WERI-Rb-1 (cell line): ENCODE results near the gene P2RY13.

Experiments used
- DNase-seq: peaks from one replicate; pipeline ENCODE4 v3.0.0-alpha.2; 2020
- H3K27ac ChIP-seq: fragments of 250-450 bp; sonication (Bioruptor Pico); 2 replicates; pipeline ENCODE4 v1.5.1; 2020; ENCODE audit warnings: mild to moderate bottlenecking, moderate library complexity
- H3K27me3 ChIP-seq: fragments of 250-450 bp; sonication (Bioruptor Pico); 2 replicates; pipeline ENCODE4 v1.5.1; 2021; ENCODE audit warnings: mild to moderate bottlenecking, low read depth, moderate library complexity; ENCODE audit not compliant: insufficient read depth, severe bottlenecking
- H3K36me3 ChIP-seq: fragments of 250-450 bp; sonication (Bioruptor Pico); 2 replicates; pipeline ENCODE4 v1.5.1; 2020; ENCODE audit warnings: mild to moderate bottlenecking, moderate library complexity
- H3K4me3 ChIP-seq: 2 replicates; pipeline ENCODE4 v1.5.1; 2011; ENCODE audit warnings: low read depth, mild to moderate bottlenecking, control low read depth, low read length
- H3K9me3 ChIP-seq: fragments of 250-450 bp; sonication (Bioruptor Pico); 2 replicates; pipeline ENCODE4 v1.5.1; 2021; ENCODE audit warnings: mild to moderate bottlenecking, moderate library complexity; ENCODE audit not compliant: severe bottlenecking
- CTCF ChIP-seq: IDR thresholded peaks from 2 replicates; pipeline ENCODE4 v1.5.1; 2011; ENCODE audit warnings: low read depth, mild to moderate bottlenecking, control low read depth, inconsistent platforms, low read length

The P2RY13 gene

GRCh38 chr3:151293127-151293526 is 36.2 kb downstream of the P2RY13 start:
- Histone ChIP-seq H3K36me3 (no peaks in the 10 kb centered on the region), H3K4me3 (no peak overlapping the region), H3K9me3 (no peaks in the 10 kb centered on the region), H3K27me3 (no peaks in the 10 kb centered on the region), H3K27ac (no peak overlapping the region)
- no peak for TF ChIP-seq CTCF
- no peak for DNase-seq

- no peak overlapping the region for H3K4me3 ChIP-seq
- H3K9me3 ChIP-seq = no peaks in the 10 kb centered on the region
- H3K27ac ChIP-seq = no peak overlapping the region
- H3K27me3 ChIP-seq = no peaks in the 10 kb centered on the region
- TF ChIP-seq CTCF = no peak
- DNase-seq = no peak
- no peaks in the 10 kb centered on the region for H3K36me3 ChIP-seq
Observed at GRCh38 chr3:151290673-151291072, 38.7 kb downstream of the P2RY13 start.

DNA sequence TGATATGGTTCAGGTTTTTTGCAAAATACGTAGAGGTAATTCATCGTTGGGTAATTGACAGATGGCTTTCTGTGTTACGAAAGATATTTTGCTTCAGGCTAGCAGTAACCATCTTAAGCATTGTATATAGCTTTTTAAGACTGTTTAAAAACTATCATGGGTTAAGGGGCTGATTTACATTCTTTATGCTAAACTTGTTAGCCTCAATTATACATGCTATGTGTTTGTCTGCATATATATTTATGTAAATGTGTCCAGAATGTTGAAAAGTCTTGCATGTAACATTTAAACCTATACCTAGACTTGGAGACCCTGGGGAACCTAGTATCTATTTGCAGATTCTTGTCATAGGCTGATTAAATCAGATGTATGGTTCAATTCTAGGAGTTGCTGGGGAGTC is 39.9 kb downstream of the P2RY13 start:
- Histone ChIP-seq H3K36me3 (no peaks in the 10 kb centered on the region), H3K9me3 (no peaks in the 10 kb centered on the region), H3K4me3 (no peak overlapping the region), H3K27ac (no peak overlapping the region), H3K27me3 (no peaks in the 10 kb centered on the region)
- no peak for TF ChIP-seq CTCF
- DNase-seq = no peak

GRCh38 chr3:151285940-151286339 is 43.4 kb downstream of the P2RY13 start:
- no peaks in the 10 kb centered on the region for H3K36me3 ChIP-seq
- H3K9me3 ChIP-seq = no peaks in the 10 kb centered on the region
- no peak overlapping the region for H3K27ac ChIP-seq
- no peak overlapping the region for H3K4me3 ChIP-seq
- no peak for DNase-seq
- H3K27me3 ChIP-seq = no peaks in the 10 kb centered on the region
- TF ChIP-seq CTCF = no peak

- no peak for DNase-seq
- H3K4me3 ChIP-seq = no peak overlapping the region
- no peaks in the 10 kb centered on the region for H3K9me3 ChIP-seq
- no peak for TF ChIP-seq CTCF
- H3K36me3 ChIP-seq = no peaks in the 10 kb centered on the region
- H3K27me3 ChIP-seq = no peaks in the 10 kb centered on the region
- no peak overlapping the region for H3K27ac ChIP-seq
Observed at GRCh38 chr3:151283907-151284461, 45.4 kb downstream of the P2RY13 start.

DNA sequence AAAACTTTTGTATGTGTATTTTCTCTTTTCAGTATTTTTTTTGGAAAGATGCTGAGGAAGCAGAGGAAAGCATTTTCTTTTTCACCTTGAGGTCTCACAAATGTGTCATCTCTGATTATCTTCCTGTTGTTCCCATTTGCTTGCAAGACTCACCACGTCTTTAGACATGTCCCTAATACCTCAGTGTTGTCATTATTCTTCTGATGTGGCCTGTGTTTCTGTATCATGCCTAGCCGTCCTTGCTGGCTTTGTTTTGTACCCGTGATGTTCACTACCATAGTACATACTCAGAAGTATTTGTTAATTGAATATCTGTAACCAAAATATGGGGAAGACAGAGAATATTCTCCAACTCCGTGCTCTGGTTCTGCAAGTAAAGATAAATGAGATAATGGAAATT is 46.0 kb downstream of the P2RY13 start:
- H3K27ac ChIP-seq = no peak overlapping the region
- H3K27me3 ChIP-seq = no peaks in the 10 kb centered on the region
- TF ChIP-seq CTCF = no peak
- H3K4me3 ChIP-seq = no peak overlapping the region
- H3K9me3 ChIP-seq = no peaks in the 10 kb centered on the region
- no peaks in the 10 kb centered on the region for H3K36me3 ChIP-seq
- DNase-seq = no peak
